Right renal pelvis (tissue), 4 donors: ENCODE measurements around the gene KCNJ10. TPM values are rescaled to one million over a fixed set of nuclear protein-coding genes. Genes with fewer than 3 reads are reported as not detected.
A peak's percentile ranks its signal among the peaks of the same experiment; 100 is the strongest.

Experiments
- DNase-seq, 4 donors: peaks; one replicate each; pipeline ENCODE4 v3.0.0-alpha.2; 2013; ENCODE audit warnings: low read depth in 4 of 4, low spot score in 3 of 4, missing footprints in 1 of 4
- polyA plus RNA-seq, 4 donors: library from polyadenylated mRNA; unstranded; fragments of 120-200 nt; gene quantifications; one replicate each; pipeline ENCODE4 v1.2.1, GENCODE V29; 2013; ENCODE audit not compliant: insufficient read length in 4 of 4

Gene KCNJ10
- polyA plus RNA-seq, 4 donors = 24.5 to 33.1 (median 30.7) TPM

GRCh38 chr1:160099716-160100375 lies 29.9 kb upstream of the KCNJ10 start:
- no peak for DNase-seq

GRCh38 chr1:160098852-160099561 lies 29.0 kb upstream of the KCNJ10 start:
- DNase-seq = peak; percentile 84 to 92 (median 89)

GRCh38 chr1:160097911-160098851 lies 28.2 kb upstream of the KCNJ10 start, which contains the start of gene IGSF8:
Gene IGSF8 (minus strand): TSS chr1:160098619. CDS start chr1:160098472, 147 bp downstream.
- DNase-seq = peak in 2 of 4 donors; percentile 72 to 73

- DNase-seq = no peak
Observed at GRCh38 chr1:160097151-160097910, 27.4 kb upstream of the KCNJ10 start.

- DNase-seq = no peak
Observed at GRCh38 chr1:160096274-160097116, 26.5 kb upstream of the KCNJ10 start.

- DNase-seq = no peak
Observed at GRCh38 chr1:160095382-160096105, 25.6 kb upstream of the KCNJ10 start.

- DNase-seq = no peak
Observed at GRCh38 chr1:160094806-160095205, 24.8 kb upstream of the KCNJ10 start.

- no peak for DNase-seq
Observed at GRCh38 chr1:160094291-160094625, 24.3 kb upstream of the KCNJ10 start.

GRCh38 chr1:160093624-160094290 lies 23.8 kb upstream of the KCNJ10 start:
- DNase-seq = no peak

GRCh38 chr1:160093069-160093395 lies 23.1 kb upstream of the KCNJ10 start:
- no peak for DNase-seq

- no peak for DNase-seq
Observed at GRCh38 chr1:160092366-160093068, 22.6 kb upstream of the KCNJ10 start.

- no peak for DNase-seq
Observed at GRCh38 chr1:160091666-160092223, 21.8 kb upstream of the KCNJ10 start.

GRCh38 chr1:160090760-160091159 lies 20.8 kb upstream of the KCNJ10 start:
- no peak for DNase-seq

- no peak for DNase-seq
Observed at GRCh38 chr1:160089883-160090282, 19.9 kb upstream of the KCNJ10 start.

GRCh38 chr1:160087118-160087662 lies 17.2 kb upstream of the KCNJ10 start:
- no peak for DNase-seq

GRCh38 chr1:160086456-160086892 lies 16.5 kb upstream of the KCNJ10 start:
- DNase-seq = no peak
